ENCODE measurements around the gene TEAD1.

TEAD1 gene

DNA sequence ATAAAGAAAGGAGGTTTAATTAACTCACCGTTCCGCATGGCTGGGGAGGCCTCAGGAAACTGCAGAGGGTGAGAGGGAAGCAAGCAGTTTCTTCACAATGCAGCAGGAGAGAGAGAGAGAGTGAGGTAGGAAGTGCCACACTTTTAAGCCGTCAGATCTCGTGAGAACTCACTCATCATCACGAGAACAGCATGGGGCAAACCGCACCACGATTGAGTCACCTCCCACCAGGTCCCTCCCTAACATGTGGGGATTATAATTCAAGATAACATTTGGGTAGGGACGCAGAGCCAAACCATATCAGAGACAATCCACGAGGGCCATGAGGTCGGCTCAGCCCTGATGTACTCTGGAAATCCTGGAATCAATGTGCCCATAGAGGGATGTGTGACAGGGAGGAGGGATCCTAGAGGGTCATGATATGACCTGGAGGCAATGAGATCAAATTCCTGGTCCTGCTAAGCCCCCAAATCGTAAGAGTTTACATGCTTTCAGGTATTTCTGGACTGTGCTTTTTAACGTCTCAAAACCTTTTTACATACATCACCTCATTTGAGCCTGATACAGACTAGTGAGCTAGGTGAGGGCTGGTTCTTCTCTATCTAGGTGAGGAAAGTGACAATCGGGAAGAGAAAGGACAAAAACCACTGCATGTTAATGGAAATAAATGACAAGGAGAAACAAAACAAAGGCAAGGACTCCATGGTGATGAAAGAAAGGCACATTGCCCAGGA, 315.4 kb downstream of the TEAD1 start:
- DNase-seq (ENCODE audit: low read depth): no peak

DNA sequence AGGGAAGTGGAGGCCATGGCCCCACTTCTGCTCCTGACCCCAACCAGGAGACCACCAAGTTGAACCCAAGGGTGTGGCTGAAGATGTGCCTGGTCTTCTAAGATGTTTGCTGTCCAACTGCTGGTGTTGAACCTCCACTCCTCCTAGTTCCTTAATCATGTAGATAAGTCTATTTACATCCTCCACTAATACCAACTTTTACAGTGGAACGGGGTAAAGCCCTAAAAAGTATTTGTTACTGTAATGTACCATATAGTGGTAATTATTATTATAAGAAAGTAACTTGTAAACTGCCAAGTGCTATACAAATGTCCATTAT, 315.9 kb downstream of the TEAD1 start:
- DNase-seq (ENCODE audit: low read depth): no peak

DNA sequence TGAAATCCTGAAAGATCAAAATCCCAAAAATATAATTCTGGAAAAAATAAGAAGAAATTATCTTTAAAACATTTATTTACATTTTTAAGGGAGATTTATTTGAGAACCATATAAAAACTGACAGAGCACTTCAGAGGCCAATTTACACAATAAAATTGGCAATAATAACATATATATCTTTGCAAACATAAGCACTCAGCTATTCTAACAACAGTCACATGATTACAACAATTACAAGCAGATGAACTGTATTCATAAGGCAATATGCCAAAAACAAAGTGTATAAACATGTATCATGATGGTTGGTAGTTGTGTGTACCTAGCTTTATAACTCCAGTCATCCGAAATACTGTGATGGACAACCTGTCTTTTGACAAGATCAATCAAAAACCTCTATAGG, 317.2 kb downstream of the TEAD1 start:
- no peak for DNase-seq (ENCODE audit: low read depth)

DNA sequence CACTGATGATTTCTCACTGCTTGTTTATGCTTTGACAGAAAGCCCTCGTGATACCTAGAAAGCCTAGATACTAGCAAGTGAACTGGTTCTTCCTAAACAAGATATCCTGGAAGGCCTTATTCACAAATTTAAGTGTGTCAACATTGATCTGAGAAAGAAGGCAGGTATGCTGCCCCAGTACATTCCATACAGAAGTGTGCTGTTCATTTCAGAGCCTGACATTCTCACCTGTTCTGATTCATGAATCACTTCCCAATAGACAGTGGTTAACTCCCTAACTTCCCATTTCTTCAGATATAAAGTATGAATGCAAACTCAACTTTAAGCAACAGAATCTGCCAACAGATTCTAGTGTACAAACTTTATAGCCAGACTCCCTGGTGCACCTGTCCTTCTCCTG, 319.4 kb downstream of the TEAD1 start:
- DNase-seq (ENCODE audit: low read depth): no peak
